Effector memory CD8-positive, alpha-beta T cell (primary cell): Measurements from ENCODE around the gene FAM171A2.
"Not testable (repeated sequence)": the region's sequence is repeated elsewhere in the genome, so short reads cannot be mapped to it uniquely, and the experiment has no call there.

ENCODE experiments used
- ATAC-seq: fragments of 150-1000 bp; cut with Tn5 transposase; replicated peaks from 2 replicates; pipeline ENCODE4 v1.10.0; 2021; ENCODE audit warnings: mild to moderate bottlenecking, moderate library complexity
- DNase-seq, 3 experiments: peaks; one replicate each; pipeline ENCODE4 v3.0.0; 2021
- H3K27ac Mint-ChIP-seq, 2 donors: one replicate each; pipeline ENCODE4 v1.8.0; 2022; ENCODE audit warnings: mild to moderate bottlenecking in 2 of 2, mixed read lengths in 2 of 2, moderate library complexity in 2 of 2
- H3K27me3 Mint-ChIP-seq, 2 donors: one replicate each; pipeline ENCODE4 v1.8.0; 2022; ENCODE audit warnings: mixed read lengths in 2 of 2
- H3K36me3 Mint-ChIP-seq: one replicate; pipeline ENCODE4 v1.8.0; 2022; ENCODE audit warnings: mild to moderate bottlenecking, moderate library complexity, mixed read lengths; ENCODE audit not compliant: insufficient read depth
- H3K4me1 Mint-ChIP-seq, 2 donors: one replicate each; pipeline ENCODE4 v1.8.0; 2022; ENCODE audit warnings: low read depth in 2 of 2, mixed read lengths in 2 of 2
- H3K4me3 Mint-ChIP-seq, 2 donors: one replicate each; pipeline ENCODE4 v1.8.0; 2022; ENCODE audit warnings: mild to moderate bottlenecking in 2 of 2, mixed read lengths in 2 of 2, moderate library complexity in 2 of 2
- H3K9me3 Mint-ChIP-seq, 2 donors: one replicate each; pipeline ENCODE4 v1.8.0; 2022; ENCODE audit warnings: mixed read lengths in 2 of 2
- total RNA-seq, 9 experiments: gene quantifications; one replicate each; lab custom pipeline; 2026; lab: John Stamatoyannopoulos, UW

FAM171A2 gene
- 0 to 1.0 (median 0.20) reads per million in 9 experiments for total RNA-seq

- DNase-seq (peak; percentile 58 to 71 (median 60)), ATAC-seq (peak; percentile 91)
- Mint-ChIP-seq H3K36me3 (no peaks in the 10 kb centered on the region), H3K4me3 (peak within 1 kb of the TSS; percentile 70 to 78), H3K27ac (peak within 1 kb of the TSS in 1 of 2 donors; percentile 49), H3K27me3 (peaks cover 37 to 51% of the 10 kb centered on the region in 2 donors), H3K9me3 (no peaks in the 10 kb centered on the region), H3K4me1 (peaks cover 0 to 3% of the 10 kb centered on the region in 2 donors)
Measured at GRCh38 chr17:44363613-44364159, at the start of gene FAM171A2. Gene FAM171A2 (minus strand): TSS chr17:44363853. CDS start chr17:44363714, 139 bp downstream.

- Mint-ChIP-seq H3K4me1 (peaks cover 0 to 7% of the 10 kb centered on the region in 2 donors), H3K4me3 (no peak overlapping the region), H3K27ac (no peak overlapping the region), H3K36me3 (peaks cover 28% of the 10 kb centered on the region), H3K27me3 (no peaks in the 10 kb centered on the region), H3K9me3 (no peaks in the 10 kb centered on the region)
- ATAC-seq: no peak
- no peak for DNase-seq
Measured at GRCh38 chr17:44409309-44410028, 45.8 kb upstream of the FAM171A2 start.

GRCh38 chr17:44408786-44409185, 45.1 kb upstream of the FAM171A2 start:
- Mint-ChIP-seq H3K9me3 (no peaks in the 10 kb centered on the region), H3K4me1 (peaks cover 0 to 7% of the 10 kb centered on the region in 2 donors), H3K27ac (no peak overlapping the region), H3K4me3 (no peak overlapping the region), H3K36me3 (peaks cover 30% of the 10 kb centered on the region), H3K27me3 (no peaks in the 10 kb centered on the region)
- no peak for ATAC-seq
- DNase-seq: no peak

GRCh38 chr17:44402564-44403172, 39.0 kb upstream of the FAM171A2 start:
- Mint-ChIP-seq H3K4me1 (peaks cover 0 to 4% of the 10 kb centered on the region in 2 donors), H3K4me3 (no peak overlapping the region), H3K36me3 (peaks cover 61% of the 10 kb centered on the region), H3K9me3 (no peaks in the 10 kb centered on the region), H3K27me3 (no peaks in the 10 kb centered on the region), H3K27ac (no peak overlapping the region)
- DNase-seq: no peak
- no peak for ATAC-seq

- DNase-seq (no peak), ATAC-seq (no peak)
- Mint-ChIP-seq H3K9me3 (no peaks in the 10 kb centered on the region), H3K27ac (peak overlapping the region in 1 of 2 donors; percentile 32), H3K27me3 (no peaks in the 10 kb centered on the region), H3K36me3 (peaks cover 52% of the 10 kb centered on the region), H3K4me3 (no peak overlapping the region), H3K4me1 (peaks cover 3 to 4% of the 10 kb centered on the region in 2 donors)
Measured at GRCh38 chr17:44400226-44400847, 36.7 kb upstream of the FAM171A2 start.

GRCh38 chr17:44398692-44399691, 35.3 kb upstream of the FAM171A2 start:
- H3K4me3 Mint-ChIP-seq: no peak overlapping the region
- peak overlapping the region; percentile 51 to 68 for H3K27ac Mint-ChIP-seq
- H3K4me1 Mint-ChIP-seq: peaks cover 3 to 4% of the 10 kb centered on the region in 2 donors
- ATAC-seq (no peak), DNase-seq (no peak)
- H3K36me3 Mint-ChIP-seq: peaks cover 39% of the 10 kb centered on the region
- no peaks in the 10 kb centered on the region for H3K9me3 Mint-ChIP-seq
- H3K27me3 Mint-ChIP-seq: no peaks in the 10 kb centered on the region

- Mint-ChIP-seq H3K36me3 (peaks cover 33% of the 10 kb centered on the region), H3K27me3 (no peaks in the 10 kb centered on the region), H3K4me1 (peaks cover 3 to 4% of the 10 kb centered on the region in 2 donors), H3K9me3 (no peaks in the 10 kb centered on the region), H3K4me3 (no peak overlapping the region), H3K27ac (peak overlapping the region; percentile 27 to 52)
- ATAC-seq (no peak), DNase-seq (no peak)
Measured at GRCh38 chr17:44397479-44398440, 34.1 kb upstream of the FAM171A2 start.

- Mint-ChIP-seq H3K36me3 (peaks cover 25% of the 10 kb centered on the region), H3K27ac (peak overlapping the region in 1 of 2 donors; percentile 77), H3K4me1 (peaks cover 3 to 4% of the 10 kb centered on the region in 2 donors), H3K4me3 (no peak overlapping the region), H3K9me3 (no peaks in the 10 kb centered on the region), H3K27me3 (no peaks in the 10 kb centered on the region)
- ATAC-seq: no peak
- DNase-seq: no peak
Measured at GRCh38 chr17:44396946-44397345, 33.3 kb upstream of the FAM171A2 start.

GRCh38 chr17:44394833-44395232, 31.2 kb upstream of the FAM171A2 start:
- Mint-ChIP-seq H3K36me3 (peaks cover 13% of the 10 kb centered on the region), H3K4me3 (no peak overlapping the region), H3K27ac (peak overlapping the region in 1 of 2 donors; percentile 24), H3K9me3 (no peaks in the 10 kb centered on the region), H3K4me1 (peaks cover 4 to 12% of the 10 kb centered on the region in 2 donors), H3K27me3 (no peaks in the 10 kb centered on the region)
- no peak for DNase-seq
- no peak for ATAC-seq

GRCh38 chr17:44394112-44394511, 30.5 kb upstream of the FAM171A2 start:
- H3K27ac Mint-ChIP-seq: peak overlapping the region in 1 of 2 donors; percentile 24
- not testable (repeated sequence) for H3K9me3 Mint-ChIP-seq, ATAC-seq, H3K27me3 Mint-ChIP-seq, DNase-seq, H3K4me3 Mint-ChIP-seq
- H3K4me1 Mint-ChIP-seq: peaks cover 10 to 18% of the 10 kb centered on the region in 2 donors
- H3K36me3 Mint-ChIP-seq: peaks cover 13% of the 10 kb centered on the region

GRCh38 chr17:44390250-44390870, 26.7 kb upstream of the FAM171A2 start:
- H3K27me3 Mint-ChIP-seq: peaks cover 7 to 18% of the 10 kb centered on the region in 2 donors
- H3K27ac Mint-ChIP-seq: no peak overlapping the region
- no peak overlapping the region for H3K4me3 Mint-ChIP-seq
- no peak for ATAC-seq
- H3K4me1 Mint-ChIP-seq: peaks cover 7 to 24% of the 10 kb centered on the region in 2 donors
- H3K9me3 Mint-ChIP-seq: peaks cover 0 to 3% of the 10 kb centered on the region in 2 donors
- no peak for DNase-seq
- H3K36me3 Mint-ChIP-seq: peaks cover 7% of the 10 kb centered on the region
